SH-SY5Y (cell line): ENCODE measurements around the gene GCNT2.

ENCODE experiments used
- GATA2 ChIP-seq: IDR thresholded peaks from 2 replicates; pipeline ENCODE4 v1.6.1; 2011; ENCODE audit warnings: mild to moderate bottlenecking, low read depth, low read length
- GATA3 ChIP-seq: IDR thresholded peaks from 2 replicates; pipeline ENCODE4 v1.6.1; 2011; ENCODE audit warnings: low read depth, mild to moderate bottlenecking, low read length, moderate library complexity

GRCh38 chr6:10545482-10545881, 24.3 kb downstream of the GCNT2 start:
- no peak for TF ChIP-seq GATA2
- no peak for TF ChIP-seq GATA3
